Spleen (tissue), 11 donors: ENCODE measurements around the gene MSX2. TPM values are rescaled to one million over a fixed set of nuclear protein-coding genes. Genes with fewer than 3 reads are reported as not detected.

Source experiments
- DNase-seq: peaks from one replicate; pipeline ENCODE4 v3.0.0-alpha.2; 2020
- H3K27ac ChIP-seq, 8 donors: fragments of 200-600 bp; sonication (generic) in 7 of 8; 1 replicate in 4 of 8; 2 replicates in 4 of 8; pipeline versions ENCODE4 v1.5.0 to v1.8.0; 2016 to 2021; ENCODE audit warnings: inconsistent platforms in 4 of 8, mild to moderate bottlenecking in 4 of 8, moderate library complexity in 1 of 8
- H3K27me3 ChIP-seq, 7 donors: fragments of 200-600 bp; sonication (generic) in 6 of 7; replicated peaks in 1 of 7; 1 replicate in 4 of 7; 2 replicates in 3 of 7; pipeline versions ENCODE4 v1.5.0 to v1.8.0; 2016 to 2021; ENCODE audit warnings: inconsistent platforms in 3 of 7, mild to moderate bottlenecking in 1 of 7
- H3K36me3 ChIP-seq, 6 donors: fragments of 200-600 bp; sonication (generic) in 5 of 6; 1 replicate in 4 of 6; 2 replicates in 2 of 6; pipeline versions ENCODE4 v1.5.0 to v1.8.0; 2016 to 2021; ENCODE audit warnings: inconsistent platforms in 2 of 6
- H3K4me1 ChIP-seq, 6 donors: fragments of 200-600 bp; sonication (generic) in 5 of 6; 1 replicate in 3 of 6; 2 replicates in 3 of 6; pipeline versions ENCODE4 v1.5.0 to v1.8.0; 2016 to 2021; ENCODE audit warnings: inconsistent platforms in 3 of 6
- H3K4me3 ChIP-seq, 8 donors: fragments of 200-600 bp; sonication (generic) in 7 of 8; 1 replicate in 4 of 8; 2 replicates in 4 of 8; pipeline versions ENCODE4 v1.5.0 to v1.8.0; 2016 to 2021; ENCODE audit warnings: inconsistent platforms in 4 of 8, mild to moderate bottlenecking in 4 of 8, moderate library complexity in 2 of 8
- H3K9me3 ChIP-seq, 8 donors: fragments of 200-600 bp; sonication (generic) in 7 of 8; 1 replicate in 4 of 8; 2 replicates in 4 of 8; pipeline versions ENCODE4 v1.5.0 to v1.8.0; 2016 to 2021; ENCODE audit warnings: inconsistent platforms in 4 of 8
- POLR2A ChIP-seq, 3 donors: fragments of 450-650 bp; IDR thresholded peaks; one replicate each; pipeline ENCODE4 v1.5.1; 2017; ENCODE audit warnings: antibody characterized with exemption in 3 of 3, mild to moderate bottlenecking in 1 of 3
- POLR2AphosphoS5 ChIP-seq, 3 donors: sonication (generic); formaldehyde crosslinking; IDR thresholded peaks; one replicate each; pipeline ENCODE4 v1.5.1; 2017; ENCODE audit warnings: antibody characterized with exemption in 3 of 3
- WGBS, 5 donors: extraction: QIAGEN DNeasy Blood & Tissue Kit in 3 of 5; methylation state at CpG; one replicate each; pipeline versions ENCODE4 v1.1.5 to v1.1.7; 2013 to 2018; 5-methylcytosine and 5-hydroxymethylcytosine counted together
- intact Hi-C: fragments of 100-400 bp; cut with DNase I; formaldehyde crosslinking; loops from one replicate; pipeline ENCODE4 v1.15.0; 2023; ENCODE audit warnings: low total_unique reads
- microRNA-seq, 3 donors: library from miRNA; unstranded; fragments of <30 nt; microRNA quantifications; one replicate each; pipeline versions ENCODE4 to v1.1.0, GENCODE V29; 2019 to 2020
- polyA plus RNA-seq, 3 donors: library from polyadenylated mRNA; stranded (reverse); fragments of 200-250 nt; gene quantifications; one replicate each; pipeline ENCODE4 v1.2.1, GENCODE V29; 2013
- small RNA-seq, 4 donors: library from RNA; depleted of rRNA; stranded (forward); fragments of <200 nt; gene quantifications; one replicate each; pipeline ENCODE3, GENCODE V24; 2016
- total RNA-seq, 7 donors: library from RNA; depleted of rRNA in 3 of 7; stranded (reverse); fragments of >200 nt in 3 of 7; fragmentation: NEBNext Ultra II Directional in 4 of 7; extraction: Animal tissue kit (Norgen Biotek cat#: 25700) in 4 of 7; gene quantifications; one replicate each; pipeline versions ENCODE4 v1.1.0 to v1.2.1, GENCODE V29; 2016 to 2021
- TF ChIP-seq, protein P1 (sequence below), 11 experiments: fragments of 200-600 bp in 7 of 11; fragments of 450-650 bp in 4 of 11; sonication (generic) in 4 of 11; IDR thresholded peaks in 8 of 11; conservative IDR thresholded peaks in 3 of 11; 1 replicate in 7 of 11; 2 replicates in 4 of 11; pipeline versions ENCODE4 v1.4.0 to v1.8.0; 2016 to 2021; ENCODE audit warnings: antibody characterized with exemption in 11 of 11, inconsistent platforms in 4 of 11, mild to moderate bottlenecking in 1 of 11
- donor health status: healthy with polysubstance abuse.
- donor health status: DM: no; HTN: no; CAD: no; lungs with moderate emphysema.
- donor health status: DM: no; HTN: no; CAD: no.
- donor health status: Bipolar disorder and iron deficiency.
- donor health status: healthy.
- donor health status: DM: no; HTN: no; CAD: no.
- donor health status: DM: yes; HTN: yes; CAD: no.

MSX2 gene
- total and polyA plus RNA-seq, 10 donors, result 0.11 to 3.2 (median 0.36) TPM

DNA sequence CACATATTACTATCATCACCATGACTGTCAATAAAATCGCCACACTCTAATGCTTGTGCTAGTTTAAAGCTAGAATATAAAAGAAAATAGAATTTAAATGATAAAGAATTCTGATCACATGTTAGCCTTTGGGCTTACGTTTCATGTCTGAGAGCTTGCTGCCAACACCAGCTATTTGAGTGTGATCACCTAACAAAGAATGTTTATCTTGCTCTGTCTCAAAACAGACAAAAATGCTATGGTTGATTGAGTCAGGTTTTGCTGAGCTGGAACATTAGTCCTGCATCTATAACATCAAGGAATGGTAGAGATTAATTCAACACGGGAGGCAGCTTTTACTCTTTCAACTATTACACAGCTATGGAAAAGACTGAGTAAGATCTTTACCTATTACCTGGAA lies 50.7 kb downstream of the MSX2 start:
- DNase-seq, result no peak
- TF ChIP-seq POLR2AphosphoS5 (IDR thresholded peaks at IDR 0.05) (no peak), POLR2A (IDR thresholded peaks at IDR 0.05) (no peak)
- TF ChIP-seq, protein P1, sequence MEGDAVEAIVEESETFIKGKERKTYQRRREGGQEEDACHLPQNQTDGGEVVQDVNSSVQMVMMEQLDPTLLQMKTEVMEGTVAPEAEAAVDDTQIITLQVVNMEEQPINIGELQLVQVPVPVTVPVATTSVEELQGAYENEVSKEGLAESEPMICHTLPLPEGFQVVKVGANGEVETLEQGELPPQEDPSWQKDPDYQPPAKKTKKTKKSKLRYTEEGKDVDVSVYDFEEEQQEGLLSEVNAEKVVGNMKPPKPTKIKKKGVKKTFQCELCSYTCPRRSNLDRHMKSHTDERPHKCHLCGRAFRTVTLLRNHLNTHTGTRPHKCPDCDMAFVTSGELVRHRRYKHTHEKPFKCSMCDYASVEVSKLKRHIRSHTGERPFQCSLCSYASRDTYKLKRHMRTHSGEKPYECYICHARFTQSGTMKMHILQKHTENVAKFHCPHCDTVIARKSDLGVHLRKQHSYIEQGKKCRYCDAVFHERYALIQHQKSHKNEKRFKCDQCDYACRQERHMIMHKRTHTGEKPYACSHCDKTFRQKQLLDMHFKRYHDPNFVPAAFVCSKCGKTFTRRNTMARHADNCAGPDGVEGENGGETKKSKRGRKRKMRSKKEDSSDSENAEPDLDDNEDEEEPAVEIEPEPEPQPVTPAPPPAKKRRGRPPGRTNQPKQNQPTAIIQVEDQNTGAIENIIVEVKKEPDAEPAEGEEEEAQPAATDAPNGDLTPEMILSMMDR (IDR thresholded peaks at IDR 0.05 in 8 of 11, conservative IDR thresholded peaks at IDR 0.05 in 3 of 11), result no peak
- intact Hi-C loops, result no loop called here

DNA sequence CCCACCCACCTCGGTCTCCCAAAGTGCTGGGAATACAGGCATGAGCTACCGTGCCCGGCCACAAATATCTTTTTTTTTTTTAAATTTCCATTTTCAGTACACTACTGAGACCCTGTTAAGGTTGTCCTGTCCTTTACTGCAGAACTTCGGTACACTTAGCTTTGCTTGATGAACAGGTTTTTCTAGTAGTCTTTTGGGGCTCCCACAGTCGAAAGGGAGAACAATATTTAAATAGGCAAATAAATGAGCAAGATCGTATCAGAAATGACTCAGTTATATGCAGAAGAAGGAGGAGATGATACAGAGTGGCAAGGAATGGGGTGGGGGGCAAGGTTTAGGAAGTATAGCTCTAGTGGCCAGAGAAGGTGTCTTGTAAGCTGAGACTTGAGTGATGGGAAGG lies 52.7 kb downstream of the MSX2 start:
- no peaks in the 10 kb centered on the region for H3K4me1 ChIP-seq
- no peak overlapping the region for H3K4me3 ChIP-seq
- H3K36me3 ChIP-seq, result no peaks in the 10 kb centered on the region
- peaks cover 0 to 8% (median 0%) of the 10 kb centered on the region in 8 donors for H3K9me3 ChIP-seq
- 78 to 91% (median 83%) methylated on average over 6 of the region's 6 CpGs for WGBS, 5 donors
- DNase-seq, result no peak
- peaks cover 0 to 10% (median 0%) of the 10 kb centered on the region in 7 donors for H3K27me3 ChIP-seq
- intact Hi-C loops, result no loop called here
- no peak overlapping the region for H3K27ac ChIP-seq
- TF ChIP-seq POLR2AphosphoS5 (IDR thresholded peaks at IDR 0.05) (no peak), POLR2A (IDR thresholded peaks at IDR 0.05) (no peak)
- TF ChIP-seq, protein P1 (IDR thresholded peaks at IDR 0.05 in 8 of 11, conservative IDR thresholded peaks at IDR 0.05 in 3 of 11), result no peak

More for the DNA sequence above, 50.7 kb downstream of the MSX2 start:
- no peak overlapping the region for H3K4me3 ChIP-seq
- H3K36me3 ChIP-seq, result no peaks in the 10 kb centered on the region
- WGBS, 5 donors, result 71 to 87% (median 79%) methylated on average over 3 of the region's 3 CpGs
- H3K9me3 ChIP-seq, result peaks cover 0 to 11% (median 0%) of the 10 kb centered on the region in 8 donors
- H3K27me3 ChIP-seq, result peaks cover 0 to 10% (median 0%) of the 10 kb centered on the region in 7 donors
- no peaks in the 10 kb centered on the region for H3K4me1 ChIP-seq
- no peak overlapping the region for H3K27ac ChIP-seq

DNA sequence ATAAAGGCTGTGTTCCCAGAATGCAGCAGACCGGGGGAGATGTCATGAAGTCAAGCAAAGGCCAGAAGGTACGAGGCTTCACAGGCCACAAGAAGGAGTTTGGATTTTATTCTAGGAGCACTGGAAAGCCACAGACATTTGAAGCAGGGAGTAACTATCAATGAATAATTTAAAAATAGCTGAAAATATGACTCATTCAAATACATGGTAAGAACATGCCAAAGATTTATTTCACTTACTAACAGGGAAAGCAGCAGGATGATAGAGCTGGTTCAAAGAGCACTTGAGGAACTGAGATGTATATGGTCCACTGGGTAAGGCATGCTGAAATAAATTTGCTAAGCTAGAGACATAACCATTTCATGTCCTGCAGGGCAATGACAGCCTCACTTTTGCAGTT lies 53.2 kb downstream of the MSX2 start:
- DNase-seq, result no peak
- Histone ChIP-seq H3K4me1 (no peaks in the 10 kb centered on the region), H3K36me3 (no peaks in the 10 kb centered on the region), H3K4me3 (no peak overlapping the region), H3K9me3 (peaks cover 0 to 3% (median 0%) of the 10 kb centered on the region in 8 donors), H3K27me3 (peaks cover 0 to 10% (median 0%) of the 10 kb centered on the region in 7 donors), H3K27ac (no peak overlapping the region)
- WGBS, 5 donors, result 61 to 83% (median 80%) methylated on average over 2 of the region's 2 CpGs
- TF ChIP-seq, protein P1 (IDR thresholded peaks at IDR 0.05 in 8 of 11, conservative IDR thresholded peaks at IDR 0.05 in 3 of 11), result no peak
- TF ChIP-seq POLR2AphosphoS5 (IDR thresholded peaks at IDR 0.05) (no peak), POLR2A (IDR thresholded peaks at IDR 0.05) (no peak)
- intact Hi-C loops, result no loop called here

Small RNA genes within 50 kb of the gene (microRNA-seq; reads per million reads assigned to microRNA genes)
- 0 to 0.36 (median 0) reads per million in 3 donors for gene MIR4634

Small RNA genes within 50 kb of the gene (small RNA-seq; reads per million reads assigned to genes)
- 0 reads per million in 4 donors for gene MIR4634
